ENCODE measurements around the gene MAP1B. TPM values are rescaled to one million over a fixed set of nuclear protein-coding genes. Genes with fewer than 3 reads are reported as not detected.

The MAP1B gene
- total RNA-seq, 1 donor from 2014 or later: 61.0 TPM

DNA sequence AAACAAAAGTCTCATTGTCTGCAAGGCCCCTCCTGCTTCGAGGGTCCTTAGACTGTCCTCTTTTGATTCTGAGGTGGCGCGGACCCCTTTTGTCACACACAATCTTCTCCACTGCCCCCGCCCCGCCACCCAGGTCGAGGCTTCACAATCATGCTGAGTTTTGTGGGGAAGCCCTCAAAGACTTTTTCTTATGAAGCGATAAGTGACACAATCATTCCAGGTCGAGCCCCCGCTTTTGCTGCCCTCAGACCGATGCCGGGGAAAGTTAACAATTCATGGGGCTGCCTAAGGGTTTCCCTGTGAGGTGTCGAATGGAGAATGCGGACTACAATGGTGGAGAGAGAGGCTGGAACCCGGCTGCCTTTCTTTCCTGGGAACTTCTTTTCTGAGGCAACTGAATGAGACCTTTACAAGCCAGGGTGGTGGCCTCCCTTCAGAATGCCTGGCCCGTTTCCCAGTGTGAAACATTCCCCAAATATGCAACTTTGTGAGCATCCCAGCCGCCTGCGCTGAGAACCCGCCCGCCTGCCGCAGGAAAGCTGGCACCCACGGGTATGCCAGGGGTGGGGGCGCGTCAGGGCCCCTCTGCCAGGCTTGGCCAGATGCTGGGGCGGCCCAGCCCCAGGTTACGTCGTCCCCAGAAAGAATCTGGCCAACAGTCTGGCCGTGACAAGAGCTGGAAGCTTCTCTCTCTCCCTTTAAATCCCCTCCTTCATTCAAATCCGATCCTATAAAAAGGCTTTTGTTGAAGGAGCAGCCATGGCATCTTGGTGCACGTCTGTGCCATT, 71.9 kb downstream of the MAP1B start:
- Mint-ChIP-seq H3K27ac (no peak overlapping the region), H3K9me3 (no peaks in the 10 kb centered on the region), H3K4me1 (no peaks in the 10 kb centered on the region), H3K4me3 (no peak overlapping the region), H3K27me3 (ENCODE audit: low read depth) (no peaks in the 10 kb centered on the region), H3K36me3 (peaks cover 3% of the 10 kb centered on the region)
- TF ChIP-seq, protein P1, sequence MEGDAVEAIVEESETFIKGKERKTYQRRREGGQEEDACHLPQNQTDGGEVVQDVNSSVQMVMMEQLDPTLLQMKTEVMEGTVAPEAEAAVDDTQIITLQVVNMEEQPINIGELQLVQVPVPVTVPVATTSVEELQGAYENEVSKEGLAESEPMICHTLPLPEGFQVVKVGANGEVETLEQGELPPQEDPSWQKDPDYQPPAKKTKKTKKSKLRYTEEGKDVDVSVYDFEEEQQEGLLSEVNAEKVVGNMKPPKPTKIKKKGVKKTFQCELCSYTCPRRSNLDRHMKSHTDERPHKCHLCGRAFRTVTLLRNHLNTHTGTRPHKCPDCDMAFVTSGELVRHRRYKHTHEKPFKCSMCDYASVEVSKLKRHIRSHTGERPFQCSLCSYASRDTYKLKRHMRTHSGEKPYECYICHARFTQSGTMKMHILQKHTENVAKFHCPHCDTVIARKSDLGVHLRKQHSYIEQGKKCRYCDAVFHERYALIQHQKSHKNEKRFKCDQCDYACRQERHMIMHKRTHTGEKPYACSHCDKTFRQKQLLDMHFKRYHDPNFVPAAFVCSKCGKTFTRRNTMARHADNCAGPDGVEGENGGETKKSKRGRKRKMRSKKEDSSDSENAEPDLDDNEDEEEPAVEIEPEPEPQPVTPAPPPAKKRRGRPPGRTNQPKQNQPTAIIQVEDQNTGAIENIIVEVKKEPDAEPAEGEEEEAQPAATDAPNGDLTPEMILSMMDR (IDR thresholded peaks at IDR 0.05; ENCODE audit: unreplicated experiment): no peak
- DNase-seq (ENCODE audit: low spot score in 2 of 2, unreplicated experiment in 2 of 2): no peak

DNA sequence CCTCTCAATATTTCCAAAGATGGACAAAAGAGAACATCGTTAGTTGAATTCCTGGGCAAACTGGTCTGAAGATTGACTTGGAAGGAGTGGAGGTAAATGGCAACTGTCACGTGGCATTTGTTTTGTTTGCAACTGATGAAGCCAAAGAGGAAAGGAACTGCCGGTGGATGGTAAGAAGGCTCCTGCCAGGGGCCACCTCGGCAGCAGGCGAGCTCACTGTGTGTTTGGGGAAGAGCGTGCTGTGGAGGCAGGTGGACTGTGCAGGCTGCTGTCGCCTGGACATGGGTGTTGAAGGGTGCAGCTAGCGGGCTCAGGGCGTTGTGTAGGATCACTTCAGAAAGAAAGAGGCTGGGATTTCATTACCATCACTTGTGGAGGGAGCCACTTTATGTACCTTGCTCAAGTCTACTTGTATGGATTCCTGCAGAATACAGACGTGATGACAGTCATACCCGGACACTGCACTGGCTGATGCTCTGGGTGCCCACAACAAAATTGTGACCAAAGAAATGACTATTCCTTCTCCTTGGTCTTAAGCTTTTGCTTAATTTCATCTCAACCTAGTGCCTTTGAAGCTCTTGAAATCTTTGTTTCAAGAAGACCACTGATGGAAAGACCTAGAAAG, 72.7 kb downstream of the MAP1B start:
- Mint-ChIP-seq H3K4me1 (no peaks in the 10 kb centered on the region), H3K36me3 (peaks cover 3% of the 10 kb centered on the region), H3K27me3 (ENCODE audit: low read depth) (no peaks in the 10 kb centered on the region), H3K27ac (no peak overlapping the region), H3K9me3 (no peaks in the 10 kb centered on the region), H3K4me3 (no peak overlapping the region)
- DNase-seq (ENCODE audit: low spot score in 2 of 2, unreplicated experiment in 2 of 2): no peak
- TF ChIP-seq, protein P1 (IDR thresholded peaks at IDR 0.05; ENCODE audit: unreplicated experiment): no peak

DNA sequence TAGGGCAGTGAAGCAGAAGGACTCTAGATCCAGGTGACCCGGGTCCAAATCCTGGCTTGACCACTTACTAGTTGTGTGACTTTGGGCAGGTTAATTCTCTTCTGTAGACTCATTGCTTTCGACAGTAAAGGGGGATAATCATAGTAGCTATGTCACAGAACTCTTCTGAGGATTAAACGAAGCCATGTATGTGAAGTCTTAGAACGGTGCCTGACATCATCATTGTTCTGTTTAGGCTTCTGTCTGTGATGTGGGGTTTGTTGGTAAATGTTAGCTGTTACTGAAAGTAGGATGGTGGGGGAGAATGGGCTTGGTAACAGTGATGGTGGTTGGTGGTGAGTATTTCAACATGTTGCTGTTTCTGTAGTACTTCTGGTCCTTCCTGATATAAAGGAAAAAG, 73.7 kb downstream of the MAP1B start:
- no peaks in the 10 kb centered on the region for H3K9me3 Mint-ChIP-seq
- peaks cover 7% of the 10 kb centered on the region for H3K4me1 Mint-ChIP-seq
- TF ChIP-seq, protein P1 (IDR thresholded peaks at IDR 0.05; ENCODE audit: unreplicated experiment): no peak
- H3K27ac Mint-ChIP-seq: no peak overlapping the region
- H3K36me3 Mint-ChIP-seq: no peaks in the 10 kb centered on the region
- H3K4me3 Mint-ChIP-seq: no peak overlapping the region
- DNase-seq (ENCODE audit: low spot score in 2 of 2, unreplicated experiment in 2 of 2): no peak
- H3K27me3 Mint-ChIP-seq (ENCODE audit: low read depth): no peaks in the 10 kb centered on the region

DNA sequence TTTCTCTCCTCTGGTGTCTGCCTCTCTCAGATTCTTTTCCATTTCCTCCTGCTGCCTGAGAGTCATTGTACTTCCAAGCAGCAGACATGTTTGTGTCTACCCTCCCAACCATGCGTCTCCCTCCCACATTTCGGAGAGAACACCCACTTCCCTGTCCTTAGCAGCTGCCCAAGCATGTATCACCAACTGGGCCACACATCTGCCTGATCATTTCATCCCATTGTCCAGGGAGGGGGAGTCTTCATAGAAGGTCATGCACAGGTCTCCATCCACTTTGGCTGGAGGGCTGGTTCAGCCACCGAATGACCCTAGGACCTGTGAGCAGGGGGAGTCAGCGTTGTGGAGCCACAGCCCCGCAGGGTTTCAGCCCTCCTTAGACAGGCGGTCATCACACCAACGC, 75.4 kb downstream of the MAP1B start:
- Mint-ChIP-seq H3K27me3 (ENCODE audit: low read depth) (no peaks in the 10 kb centered on the region), H3K9me3 (no peaks in the 10 kb centered on the region), H3K27ac (no peak overlapping the region), H3K36me3 (no peaks in the 10 kb centered on the region), H3K4me3 (no peak overlapping the region), H3K4me1 (peaks cover 22% of the 10 kb centered on the region)
- no peak for DNase-seq (ENCODE audit: low spot score in 2 of 2, unreplicated experiment in 2 of 2)
- TF ChIP-seq, protein P1 (IDR thresholded peaks at IDR 0.05; ENCODE audit: unreplicated experiment): no peak

DNA sequence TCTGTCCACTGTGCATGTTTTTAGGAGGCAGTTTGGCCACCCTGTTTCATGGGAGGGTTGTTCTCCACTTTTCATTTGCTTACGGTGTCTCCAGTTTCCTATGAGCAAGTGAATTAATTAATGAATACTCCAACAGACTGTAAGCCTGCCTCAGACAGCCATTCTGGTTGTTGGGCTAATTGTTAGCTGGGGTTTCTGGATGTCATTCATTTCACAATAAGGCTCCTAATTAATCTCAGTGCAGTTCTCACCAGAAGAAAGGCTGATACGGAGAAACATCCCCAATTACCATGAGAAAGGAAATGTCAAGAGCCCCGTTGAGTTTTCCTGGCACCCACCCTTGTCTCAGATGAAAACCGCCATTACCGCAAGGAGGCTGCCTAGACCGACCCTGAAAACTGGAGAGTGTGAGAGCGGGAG, 75.8 kb downstream of the MAP1B start:
- no peaks in the 10 kb centered on the region for H3K27me3 Mint-ChIP-seq (ENCODE audit: low read depth)
- H3K9me3 Mint-ChIP-seq: no peaks in the 10 kb centered on the region
- H3K36me3 Mint-ChIP-seq: peaks cover 2% of the 10 kb centered on the region
- H3K27ac Mint-ChIP-seq: no peak overlapping the region
- DNase-seq (ENCODE audit: low spot score in 2 of 2, unreplicated experiment in 2 of 2): no peak
- TF ChIP-seq, protein P1 (IDR thresholded peaks at IDR 0.05; ENCODE audit: unreplicated experiment): no peak
- H3K4me3 Mint-ChIP-seq: no peak overlapping the region
- H3K4me1 Mint-ChIP-seq: peaks cover 22% of the 10 kb centered on the region
